Sigmoid colon (tissue), 4 donors: ENCODE measurements around the gene GNAI1.

ENCODE experiments used
- CTCF ChIP-seq, 4 experiments: fragments of 450-650 bp in 3 of 4; fragments of 200-600 bp in 1 of 4; IDR thresholded peaks; one replicate each; pipeline ENCODE4 v1.5.1; 2016 to 2019; ENCODE audit warnings: antibody characterized with exemption in 4 of 4, mild to moderate bottlenecking in 3 of 4, moderate library complexity in 2 of 4
- EP300 ChIP-seq, 4 donors: sonication (generic); formaldehyde crosslinking; IDR thresholded peaks; one replicate each; pipeline ENCODE4 v1.6.1; 2017; ENCODE audit warnings: antibody characterized with exemption in 4 of 4
- POLR2A ChIP-seq, 2 donors: fragments of 450-650 bp; IDR thresholded peaks; one replicate each; pipeline ENCODE4 v1.6.1; 2016; ENCODE audit warnings: antibody characterized with exemption in 2 of 2, mild to moderate bottlenecking in 2 of 2, moderate library complexity in 2 of 2

- TF ChIP-seq CTCF (IDR thresholded peaks at IDR 0.05) (no peak), POLR2A (IDR thresholded peaks at IDR 0.05) (no peak), EP300 (IDR thresholded peaks at IDR 0.05) (no peak)
Observed at GRCh38 chr7:80124526-80125264, 9.9 kb upstream of the GNAI1 start.
